GM19025 (cell line): ENCODE results near the gene STK17B.
A peak's percentile ranks its signal among the peaks of the same experiment; 100 is the strongest.
"Not testable (repeated sequence)": the region's sequence is repeated elsewhere in the genome, so short reads cannot be mapped to it uniquely, and the experiment has no call there.

Experiments
- ATAC-seq: cut with Tn5 transposase; IDR thresholded peaks from one replicate; pipeline ENCODE4 v1.9.1; 2021; ENCODE audit warnings: mild to moderate bottlenecking, low read depth, moderate library complexity; ENCODE audit not compliant: unreplicated experiment

The STK17B gene

GRCh38 chr2:196171248-196171871 lies at the start of gene STK17B:
STK17B (minus strand) TSS chr2:196171578; CDS start chr2:196163383, 8,195 bp downstream.
- peak; percentile 47 for ATAC-seq

GRCh38 chr2:196220671-196221070 lies 49.3 kb upstream of the STK17B start:
- no peak for ATAC-seq

- ATAC-seq = no peak
Observed at GRCh38 chr2:196219671-196220070, 48.3 kb upstream of the STK17B start.

GRCh38 chr2:196218106-196218505 lies 46.7 kb upstream of the STK17B start:
- no peak for ATAC-seq

GRCh38 chr2:196217116-196217515 lies 45.7 kb upstream of the STK17B start:
- no peak for ATAC-seq

- no peak for ATAC-seq
Observed at GRCh38 chr2:196215376-196215775, 44.0 kb upstream of the STK17B start.

GRCh38 chr2:196214156-196214555 lies 42.8 kb upstream of the STK17B start:
- no peak for ATAC-seq

- no peak for ATAC-seq
Observed at GRCh38 chr2:196213252-196213980, 42.0 kb upstream of the STK17B start.

GRCh38 chr2:196208915-196209314 lies 37.5 kb upstream of the STK17B start:
- no peak for ATAC-seq

GRCh38 chr2:196206804-196207203 lies 35.4 kb upstream of the STK17B start:
- no peak for ATAC-seq

GRCh38 chr2:196205881-196206435 lies 34.6 kb upstream of the STK17B start:
- no peak for ATAC-seq

- no peak for ATAC-seq
Observed at GRCh38 chr2:196205011-196205766, 33.8 kb upstream of the STK17B start.

GRCh38 chr2:196201229-196202009 lies 30.0 kb upstream of the STK17B start:
- ATAC-seq = no peak

GRCh38 chr2:196200557-196200956 lies 29.2 kb upstream of the STK17B start:
- ATAC-seq = peak; percentile 98

- no peak for ATAC-seq
Observed at GRCh38 chr2:196195758-196196157, 24.4 kb upstream of the STK17B start.

GRCh38 chr2:196195302-196195701 lies 23.9 kb upstream of the STK17B start:
- no peak for ATAC-seq

- no peak for ATAC-seq
Observed at GRCh38 chr2:196191541-196191940, 20.2 kb upstream of the STK17B start.

- no peak for ATAC-seq
Observed at GRCh38 chr2:196187898-196188458, 16.6 kb upstream of the STK17B start.

- not testable (repeated sequence) for ATAC-seq
Observed at GRCh38 chr2:196187175-196187700, 15.9 kb upstream of the STK17B start.
